Inferior parietal cortex (tissue), 1 donor: ENCODE results near the gene MTPN.

ENCODE experiments used
- DNase-seq: peaks from one replicate; pipeline ENCODE4 v3.0.0-alpha.2; 2016; ENCODE audit errors: extremely low spot score

Gene MTPN

GRCh38 chr7:135956393-135956792 is 20.8 kb downstream of the MTPN start:
- DNase-seq: no peak

- no peak for DNase-seq
Measured at GRCh38 chr7:135950972-135951371, 26.2 kb downstream of the MTPN start.

GRCh38 chr7:135950429-135950828 is 26.7 kb downstream of the MTPN start:
- DNase-seq: no peak

- no peak for DNase-seq
Measured at GRCh38 chr7:135946289-135947055, 30.7 kb downstream of the MTPN start.

DNA sequence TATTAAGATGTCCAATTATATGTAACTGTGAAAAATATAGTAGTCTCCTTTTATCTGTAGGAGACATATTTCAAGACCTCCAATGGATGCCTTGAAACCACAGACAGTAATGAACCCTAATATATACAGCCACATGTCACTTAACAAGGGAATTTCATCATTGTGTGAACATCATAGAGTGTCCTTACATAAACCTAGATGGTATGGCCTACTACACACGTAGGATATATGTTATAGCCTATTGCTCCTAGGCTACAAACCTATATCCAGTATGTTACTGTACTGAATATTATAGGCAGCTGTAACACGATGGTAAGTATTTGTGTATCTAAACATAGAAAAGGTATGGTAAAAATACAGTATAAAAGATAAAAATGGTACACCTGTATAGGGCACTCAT is 32.4 kb downstream of the MTPN start:
- DNase-seq: no peak

GRCh38 chr7:135943134-135943879 is 33.9 kb downstream of the MTPN start:
- no peak for DNase-seq

GRCh38 chr7:135942614-135943013 is 34.5 kb downstream of the MTPN start:
- no peak for DNase-seq

GRCh38 chr7:135940077-135941075 is 36.8 kb downstream of the MTPN start:
- DNase-seq: no peak

DNA sequence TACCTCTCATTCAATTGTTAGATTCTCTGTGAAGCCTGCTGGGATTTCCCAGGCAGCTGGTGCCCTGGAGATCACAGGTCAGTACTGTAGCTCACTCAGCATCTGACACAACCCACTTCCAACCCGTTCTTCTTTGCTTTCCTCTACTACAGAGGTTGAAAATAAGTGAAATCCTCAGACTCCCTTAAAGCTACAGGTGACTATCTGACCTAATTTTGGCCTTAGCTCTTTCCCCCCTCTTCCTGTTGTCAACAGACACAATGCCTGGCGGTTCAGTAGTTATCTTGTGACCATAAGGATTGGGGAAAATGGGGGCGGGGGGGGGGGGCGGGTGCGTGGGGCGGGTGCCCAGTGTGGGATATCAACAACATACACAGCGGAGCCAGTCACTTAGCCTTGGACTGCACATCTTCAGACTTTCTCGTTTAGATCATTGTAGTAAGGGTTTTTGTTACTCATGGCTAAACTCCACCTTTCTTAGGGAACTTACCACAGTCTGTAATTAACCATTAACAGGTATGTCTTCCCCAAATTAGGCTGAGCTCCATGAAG is 37.8 kb downstream of the MTPN start:
- DNase-seq: no peak

- DNase-seq: no peak
Measured at GRCh38 chr7:135938563-135938962, 38.6 kb downstream of the MTPN start.

DNA sequence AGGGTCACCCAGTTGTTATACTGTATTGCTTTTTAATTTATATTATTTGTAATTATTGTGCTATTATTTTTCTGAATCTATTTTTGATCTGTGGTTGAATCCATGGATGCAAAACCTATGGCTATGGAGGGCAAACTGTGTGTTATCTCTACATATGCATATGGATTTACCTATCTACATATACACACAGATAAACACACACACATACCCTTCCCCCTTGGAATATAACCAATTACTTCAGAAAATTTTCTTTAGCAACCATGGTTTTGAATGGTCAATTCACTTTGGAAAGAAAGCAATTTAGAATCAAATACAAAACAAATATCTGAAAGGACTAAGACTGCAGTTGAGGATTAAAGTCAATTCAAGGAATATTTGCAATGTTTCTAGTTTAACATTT is 39.1 kb downstream of the MTPN start:
- DNase-seq: no peak

DNA sequence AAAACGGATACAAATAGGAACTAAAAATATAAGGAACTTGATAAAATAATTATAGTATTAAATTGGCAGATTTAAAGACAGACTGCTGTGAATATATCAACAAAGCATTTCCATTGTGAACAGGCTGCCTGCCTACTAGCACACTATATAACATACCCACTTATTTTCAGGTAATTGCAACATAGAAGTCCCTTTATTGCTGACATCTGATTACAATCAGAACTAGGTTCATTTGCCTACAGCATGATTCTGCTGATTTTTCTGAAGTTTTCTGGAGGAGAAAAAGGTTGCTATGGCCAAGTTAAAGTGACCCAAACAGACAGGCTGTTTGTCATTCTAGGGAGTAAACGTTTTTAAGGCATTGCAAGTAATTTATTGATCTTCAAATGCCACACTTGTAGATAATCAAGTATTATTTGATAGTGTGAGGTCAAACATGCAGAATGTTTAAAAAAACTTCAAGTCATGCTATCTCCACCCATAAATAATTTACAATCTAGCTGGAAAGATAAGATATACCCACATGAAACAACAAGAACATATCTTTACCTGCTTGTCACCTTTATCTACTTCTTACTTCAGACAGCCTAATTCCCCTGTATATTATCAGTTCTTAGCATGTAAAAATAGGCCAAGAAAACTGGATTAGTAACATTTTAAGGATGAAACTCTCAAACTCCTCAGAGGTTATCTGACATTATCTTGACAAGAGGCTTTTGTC is 40.5 kb downstream of the MTPN start:
- DNase-seq: no peak

GRCh38 chr7:135934651-135935050 is 42.5 kb downstream of the MTPN start:
- no peak for DNase-seq

DNA sequence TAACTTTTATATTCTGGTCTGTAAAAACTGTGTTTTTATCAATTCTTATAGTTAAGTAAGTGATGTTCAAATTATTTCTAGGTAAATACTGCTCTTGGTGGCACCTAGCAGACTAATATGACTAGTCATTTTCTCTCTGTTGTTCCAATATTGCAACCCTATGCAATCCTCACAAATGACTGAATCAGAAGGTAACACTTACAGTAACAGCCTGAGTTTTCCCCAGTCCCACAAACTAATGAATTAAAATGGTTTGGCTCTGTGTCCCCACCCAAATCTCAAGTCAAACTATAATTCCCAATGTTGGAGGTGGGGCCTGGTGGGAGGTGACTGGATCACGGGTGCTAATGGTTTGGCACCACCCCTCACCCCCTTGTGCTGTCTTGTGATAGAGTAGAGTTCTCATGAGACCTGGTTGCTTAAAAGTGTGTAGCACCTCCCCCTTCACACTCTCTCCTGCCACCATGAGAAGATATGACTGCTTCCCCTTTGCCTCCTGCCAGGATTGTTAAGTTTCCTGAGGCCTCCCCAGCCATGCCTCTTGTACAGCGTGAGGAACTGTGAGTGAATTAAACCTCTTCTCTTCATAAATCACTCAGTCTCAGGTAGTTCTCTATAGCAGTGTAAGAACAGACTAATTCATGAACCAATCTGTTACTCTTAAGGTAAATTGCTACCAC is 43.5 kb downstream of the MTPN start:
- no peak for DNase-seq

DNA sequence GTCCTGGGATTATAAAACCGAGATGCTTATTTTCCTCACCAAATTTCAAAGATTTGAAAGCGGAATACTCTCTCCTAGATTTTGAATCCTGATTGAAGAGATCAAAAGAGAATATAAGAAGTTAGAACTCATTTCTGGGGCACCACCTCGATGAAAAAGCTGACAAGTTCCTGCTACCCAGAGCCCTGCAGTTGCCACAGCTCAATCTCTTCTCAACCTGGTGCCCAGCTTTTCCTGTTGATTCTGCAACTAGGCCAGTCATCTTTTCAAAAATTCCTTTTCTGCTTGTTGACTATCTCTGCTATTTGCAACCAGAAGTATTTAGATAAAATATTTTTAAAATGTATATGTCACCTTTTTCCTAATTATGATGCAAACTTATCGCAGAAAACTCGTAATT is 45.0 kb downstream of the MTPN start:
- DNase-seq: no peak

GRCh38 chr7:135930565-135931461 is 46.3 kb downstream of the MTPN start:
- no peak for DNase-seq

GRCh38 chr7:135929722-135930141 is 47.4 kb downstream of the MTPN start:
- no peak for DNase-seq

DNA sequence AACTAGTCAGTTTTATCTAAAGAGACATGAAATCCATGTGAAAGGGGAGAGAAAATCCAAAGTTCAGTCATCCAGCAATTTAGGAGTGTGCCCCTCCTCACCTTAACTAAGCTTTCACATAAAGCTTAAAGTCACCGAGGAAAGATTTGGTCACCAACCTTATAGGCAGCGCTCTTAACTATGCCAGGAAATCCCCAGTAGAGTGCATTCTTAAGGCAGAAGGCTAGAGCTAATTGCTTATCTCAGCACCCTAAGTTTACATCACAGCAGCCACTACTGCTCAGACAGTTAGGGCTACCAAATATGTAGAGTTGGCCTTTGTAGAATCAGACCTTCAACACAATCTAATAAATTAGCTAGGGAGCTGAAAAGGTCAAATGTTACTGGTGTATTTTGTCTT is 47.9 kb downstream of the MTPN start:
- no peak for DNase-seq

DNA sequence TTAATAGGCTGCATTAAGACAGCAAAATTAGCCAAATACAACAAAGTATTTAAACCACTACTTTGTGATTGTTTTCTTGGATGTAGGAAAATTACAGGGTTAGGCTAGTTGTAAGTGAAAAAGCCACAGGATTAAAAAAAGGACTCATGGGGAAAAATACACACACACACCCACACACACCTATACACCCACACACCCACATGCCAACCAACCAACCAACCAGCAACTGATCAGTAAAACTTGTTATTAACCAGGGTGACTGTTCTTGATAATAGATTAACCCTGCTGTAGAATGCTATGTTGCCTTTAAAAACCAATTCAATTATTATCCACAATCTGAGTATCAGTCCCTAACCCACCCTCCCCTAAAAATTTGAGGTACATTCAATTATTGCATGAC is 49.0 kb downstream of the MTPN start:
- DNase-seq: no peak
